GM19023 (cell line): ENCODE data around the gene TEK.

Experiments
- ATAC-seq: cut with Tn5 transposase; IDR thresholded peaks from one replicate; pipeline ENCODE4 v1.9.1; 2021; ENCODE audit warnings: mild to moderate bottlenecking, moderate library complexity; ENCODE audit not compliant: unreplicated experiment

The TEK gene

GRCh38 chr9:27176971-27177370, 67.9 kb downstream of the TEK start:
- ATAC-seq: no peak

DNA sequence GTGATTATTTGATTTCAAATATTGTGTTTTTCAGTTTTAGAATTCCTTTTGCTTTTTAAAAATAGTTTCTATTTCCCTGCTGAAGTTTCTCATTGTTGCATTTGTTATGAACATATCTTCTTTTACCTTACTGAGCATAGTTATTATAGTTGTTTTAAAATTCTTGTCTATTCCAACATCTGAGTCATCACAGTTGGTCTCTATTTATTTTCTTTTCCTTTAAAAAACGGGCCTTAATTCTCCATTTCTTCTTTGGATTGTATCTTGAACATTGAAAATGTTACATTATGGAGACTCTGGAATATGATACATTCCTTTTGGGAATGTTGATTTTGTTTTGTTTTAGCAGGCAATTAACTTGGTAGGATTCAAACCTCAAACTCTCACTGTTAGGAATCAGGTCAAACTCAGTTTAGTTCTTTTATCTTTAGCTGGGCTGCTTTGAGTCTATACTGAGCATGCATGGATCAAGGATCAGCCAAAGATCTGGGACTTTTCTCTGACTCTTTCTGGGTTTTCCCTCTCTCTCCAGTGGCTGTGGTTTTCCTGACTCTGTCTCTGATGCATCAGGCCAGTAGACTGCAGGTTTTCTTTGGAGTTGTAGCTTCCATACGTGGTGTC, 70.3 kb downstream of the TEK start:
- no peak for ATAC-seq

- no peak for ATAC-seq
Measured at GRCh38 chr9:27181381-27181780, 72.4 kb downstream of the TEK start.

- no peak for ATAC-seq
Measured at GRCh38 chr9:27182421-27182820, 73.4 kb downstream of the TEK start.

GRCh38 chr9:27183131-27183530, 74.1 kb downstream of the TEK start:
- ATAC-seq: no peak

GRCh38 chr9:27183701-27184100, 74.7 kb downstream of the TEK start:
- no peak for ATAC-seq

GRCh38 chr9:27184556-27185351, 75.7 kb downstream of the TEK start:
- no peak for ATAC-seq

GRCh38 chr9:27188426-27188825, 79.4 kb downstream of the TEK start:
- no peak for ATAC-seq

GRCh38 chr9:27189426-27189825, 80.4 kb downstream of the TEK start:
- ATAC-seq: no peak

GRCh38 chr9:27192291-27192960, 83.4 kb downstream of the TEK start:
- no peak for ATAC-seq

GRCh38 chr9:27193886-27194285, 84.9 kb downstream of the TEK start:
- ATAC-seq: no peak

DNA sequence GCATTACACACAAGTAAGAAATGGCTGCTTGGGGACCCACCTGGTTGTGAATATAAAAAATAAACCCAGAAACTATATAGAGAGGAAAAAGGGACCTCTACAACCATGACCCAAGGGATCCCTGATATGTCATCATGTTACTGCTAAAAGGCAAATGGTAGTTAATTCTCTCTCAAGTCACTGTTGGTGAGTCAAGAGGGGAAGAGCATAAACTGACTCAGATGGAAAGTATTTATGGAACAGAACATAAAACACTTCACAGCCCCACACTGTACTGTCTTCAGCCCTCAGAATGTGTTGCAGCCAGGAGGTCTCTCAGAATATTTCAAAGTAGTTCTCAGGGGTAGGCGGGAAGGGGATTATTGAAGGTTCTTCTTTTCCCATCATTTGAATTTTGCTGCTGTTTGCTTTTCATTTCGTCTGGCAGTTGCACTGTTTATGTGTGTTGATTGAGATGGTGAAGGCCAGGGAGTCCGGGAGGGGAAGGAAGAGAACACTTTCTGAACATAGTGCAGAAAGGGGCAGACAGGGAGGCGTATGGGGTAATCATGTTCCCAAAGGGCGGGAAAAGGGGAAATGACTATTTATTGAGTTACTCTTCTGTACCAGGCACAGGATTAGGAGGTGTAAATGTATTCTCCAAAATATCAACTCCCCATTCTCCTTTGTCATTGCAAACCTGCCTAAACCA, 85.5 kb downstream of the TEK start:
- ATAC-seq: no peak

DNA sequence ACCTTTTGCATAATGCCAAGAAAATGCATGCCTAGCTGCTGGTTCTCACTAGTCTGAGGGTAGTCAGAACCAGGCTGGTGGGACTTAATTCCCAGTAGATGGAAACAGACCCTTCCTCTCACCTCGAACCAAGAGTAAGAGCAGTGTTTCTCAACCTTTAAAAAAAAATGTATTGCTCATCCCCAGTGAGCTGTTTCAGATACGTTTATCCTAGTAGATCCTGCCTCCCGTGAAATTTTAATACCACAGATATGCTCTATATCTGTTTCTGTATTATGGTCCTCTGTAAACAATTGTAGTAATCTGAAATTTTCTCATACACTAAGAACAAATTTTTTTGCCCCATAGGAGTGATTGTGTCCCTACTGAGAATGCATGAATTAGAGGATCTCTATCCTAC, 86.2 kb downstream of the TEK start:
- ATAC-seq: no peak

DNA sequence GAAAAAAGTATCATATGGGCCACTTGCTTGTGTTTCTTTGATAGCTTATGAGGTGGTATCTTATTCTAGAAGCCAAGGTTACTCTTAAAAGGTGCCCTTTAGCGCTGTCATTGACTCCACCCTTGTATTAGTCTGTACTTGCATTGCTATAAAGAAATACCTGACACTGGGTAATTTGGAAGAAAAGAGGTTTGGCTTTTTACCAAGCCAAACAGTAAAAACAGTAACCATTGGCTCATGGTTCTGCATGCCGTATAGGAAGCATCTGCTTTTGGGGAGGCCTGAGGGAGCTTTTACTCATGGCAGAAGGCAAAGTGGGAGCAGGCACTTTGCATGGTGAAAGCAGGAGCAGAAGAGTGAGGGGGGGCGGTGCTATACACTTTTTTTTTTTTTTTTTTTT, 87.4 kb downstream of the TEK start:
- ATAC-seq: no peak

DNA sequence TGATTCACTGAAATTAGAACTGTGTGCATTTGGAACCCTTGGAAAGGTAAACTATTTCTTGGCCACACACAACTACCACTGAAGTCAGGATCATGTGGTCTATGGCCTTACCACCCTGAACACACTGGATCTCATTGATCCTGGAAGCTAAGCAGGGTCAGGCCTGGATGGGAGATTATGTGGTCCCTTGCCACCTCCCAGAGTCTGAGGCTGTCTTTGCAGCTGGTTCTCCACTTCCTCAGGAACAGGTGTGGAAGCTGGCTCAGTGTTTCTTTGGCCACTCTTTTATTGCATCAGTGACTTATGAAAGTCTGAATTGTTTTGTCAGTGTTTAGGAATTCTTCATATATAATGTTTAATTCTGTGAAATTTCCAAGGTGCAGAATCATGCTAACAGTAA, 89.2 kb downstream of the TEK start:
- no peak for ATAC-seq

DNA sequence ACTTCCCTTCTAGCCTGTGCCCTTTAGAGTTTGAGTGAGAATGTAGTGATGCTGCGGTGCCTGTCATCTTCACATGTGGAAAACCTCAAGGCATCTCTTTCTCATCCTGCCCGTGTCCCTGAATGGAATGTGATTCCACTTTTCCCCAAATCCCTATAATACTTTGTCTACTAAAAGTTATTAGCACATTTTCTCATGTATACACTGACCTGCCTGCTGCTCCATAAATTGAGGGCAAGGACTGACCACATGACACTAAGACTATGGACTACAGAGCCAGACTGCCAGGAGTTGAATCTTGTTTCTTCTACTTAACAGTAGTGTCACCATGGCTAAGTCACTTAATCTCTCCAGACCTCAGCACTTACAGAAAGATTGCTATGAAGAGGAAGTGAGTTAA, 93.0 kb downstream of the TEK start:
- ATAC-seq: no peak

- ATAC-seq: no peak
Measured at GRCh38 chr9:27203783-27204182, 94.8 kb downstream of the TEK start.

DNA sequence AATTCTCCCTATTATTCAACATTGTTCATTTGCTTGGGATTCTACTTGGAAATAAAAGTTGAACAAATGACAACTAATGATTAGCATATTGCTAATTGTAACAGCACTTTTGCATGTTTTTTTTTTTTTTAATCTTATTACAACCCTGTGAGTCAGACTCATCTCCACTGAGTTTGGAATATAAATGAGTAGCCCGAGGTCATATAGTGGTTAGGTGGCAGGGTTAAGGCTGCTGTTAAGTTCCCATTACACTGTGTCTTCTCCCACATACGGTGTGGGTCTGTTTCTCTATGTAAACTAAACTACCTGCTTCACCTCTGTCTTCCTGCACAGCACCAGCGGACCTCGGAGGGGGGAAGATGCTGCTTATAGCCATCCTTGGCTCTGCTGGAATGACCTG, 95.6 kb downstream of the TEK start:
- ATAC-seq: no peak

GRCh38 chr9:27205198-27205597, 96.2 kb downstream of the TEK start:
- ATAC-seq: no peak

GRCh38 chr9:27206041-27206440, 97.0 kb downstream of the TEK start:
- no peak for ATAC-seq

DNA sequence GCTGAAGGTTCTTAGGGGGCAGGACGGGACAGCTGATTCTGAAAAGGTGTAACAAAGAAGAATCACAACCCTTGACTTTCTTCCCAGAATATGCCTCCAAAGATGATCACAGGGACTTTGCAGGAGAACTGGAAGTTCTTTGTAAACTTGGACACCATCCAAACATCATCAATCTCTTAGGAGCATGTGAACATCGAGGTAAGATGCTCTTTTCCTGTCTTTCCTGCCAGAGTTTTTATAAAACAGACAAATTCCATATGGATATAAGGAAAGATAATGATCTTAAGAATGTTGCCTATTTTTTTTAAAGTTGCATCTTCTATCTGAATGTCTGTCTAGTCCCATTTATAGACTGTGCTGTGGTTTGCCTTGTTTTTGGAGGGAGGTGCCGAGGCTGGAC, 100.0 kb downstream of the TEK start:
- ATAC-seq: no peak

- ATAC-seq: no peak
Measured at GRCh38 chr9:27210588-27210987, 101.6 kb downstream of the TEK start.
